Activated naive CD8-positive, alpha-beta T cell treated with anti-CD3 and anti-CD28 coated beads, Interleukin-2, amount 50 U/mL, for 16 hours (primary cell): ENCODE measurements around the gene ASF1B.

ENCODE experiments used
- DNase-seq: peaks from one replicate; pipeline ENCODE4 v3.0.0-alpha.2; 2020; ENCODE audit warnings: low read depth, low spot score

The ASF1B gene

GRCh38 chr19:14138576-14139265 is 2.3 kb upstream of the ASF1B start:
- no peak for DNase-seq

DNA sequence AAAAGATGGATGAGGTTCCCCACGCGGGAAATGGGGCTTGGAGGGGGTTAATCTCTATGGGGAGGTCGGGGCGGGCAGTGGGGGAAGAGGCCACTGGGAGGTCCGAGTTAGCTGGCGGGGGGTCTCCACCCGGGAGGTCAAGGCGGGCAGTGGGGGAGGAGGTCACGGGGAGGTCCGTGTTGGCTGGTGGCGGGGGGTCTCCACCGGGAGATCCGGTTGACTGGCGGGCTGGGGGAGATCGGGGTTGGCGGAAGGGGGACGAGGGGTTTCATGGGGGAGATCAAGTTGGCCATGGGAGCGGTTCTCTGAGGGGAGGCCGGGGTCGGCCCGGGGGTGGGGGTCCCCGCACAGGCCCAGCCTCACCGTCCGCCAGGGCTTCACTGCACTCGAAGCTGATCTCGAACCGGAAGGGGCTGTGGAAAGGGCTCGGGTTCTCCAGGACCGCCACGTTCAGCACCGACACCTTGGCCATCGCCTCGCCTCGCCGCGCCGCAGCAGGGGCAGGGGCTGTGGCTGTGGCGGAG is 342 bp downstream of the ASF1B start:
- DNase-seq: no peak

GRCh38 chr19:14135355-14135754 is 1.0 kb downstream of the ASF1B start:
- DNase-seq: no peak

DNA sequence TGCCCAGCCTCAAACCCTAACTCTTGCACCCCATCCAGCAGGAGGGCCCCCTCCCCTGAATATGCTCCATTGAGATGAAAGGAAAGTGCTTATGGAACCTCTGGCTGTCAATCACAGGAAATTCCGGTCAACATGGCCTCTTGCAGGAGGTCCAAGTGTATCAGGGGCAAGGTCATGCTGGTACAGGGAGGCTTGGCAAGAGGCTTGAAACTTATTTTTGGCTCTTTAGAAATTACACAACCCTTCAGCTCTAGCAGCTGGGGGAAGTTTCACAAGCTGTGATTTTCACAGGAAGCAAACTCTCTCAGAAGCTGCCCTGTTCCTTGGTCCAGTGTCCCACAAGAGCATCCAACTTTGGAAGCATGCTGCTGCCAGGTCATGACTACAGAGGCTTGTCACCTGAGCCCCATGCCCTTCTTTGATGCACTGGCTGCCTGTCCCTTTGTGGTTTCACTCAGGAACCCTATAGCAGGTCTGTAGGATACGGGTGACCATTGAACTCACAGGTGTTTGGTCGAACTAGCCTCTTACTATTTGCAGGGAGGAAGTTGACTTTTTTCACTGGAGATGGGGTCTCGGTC is 8.4 kb downstream of the ASF1B start:
- no peak for DNase-seq

- DNase-seq: no peak
Measured at GRCh38 chr19:14127176-14127575, 9.2 kb downstream of the ASF1B start.

- no peak for DNase-seq
Measured at GRCh38 chr19:14122924-14123323, 13.5 kb downstream of the ASF1B start.

GRCh38 chr19:14120497-14120780 is 15.9 kb downstream of the ASF1B start:
- DNase-seq: no peak

DNA sequence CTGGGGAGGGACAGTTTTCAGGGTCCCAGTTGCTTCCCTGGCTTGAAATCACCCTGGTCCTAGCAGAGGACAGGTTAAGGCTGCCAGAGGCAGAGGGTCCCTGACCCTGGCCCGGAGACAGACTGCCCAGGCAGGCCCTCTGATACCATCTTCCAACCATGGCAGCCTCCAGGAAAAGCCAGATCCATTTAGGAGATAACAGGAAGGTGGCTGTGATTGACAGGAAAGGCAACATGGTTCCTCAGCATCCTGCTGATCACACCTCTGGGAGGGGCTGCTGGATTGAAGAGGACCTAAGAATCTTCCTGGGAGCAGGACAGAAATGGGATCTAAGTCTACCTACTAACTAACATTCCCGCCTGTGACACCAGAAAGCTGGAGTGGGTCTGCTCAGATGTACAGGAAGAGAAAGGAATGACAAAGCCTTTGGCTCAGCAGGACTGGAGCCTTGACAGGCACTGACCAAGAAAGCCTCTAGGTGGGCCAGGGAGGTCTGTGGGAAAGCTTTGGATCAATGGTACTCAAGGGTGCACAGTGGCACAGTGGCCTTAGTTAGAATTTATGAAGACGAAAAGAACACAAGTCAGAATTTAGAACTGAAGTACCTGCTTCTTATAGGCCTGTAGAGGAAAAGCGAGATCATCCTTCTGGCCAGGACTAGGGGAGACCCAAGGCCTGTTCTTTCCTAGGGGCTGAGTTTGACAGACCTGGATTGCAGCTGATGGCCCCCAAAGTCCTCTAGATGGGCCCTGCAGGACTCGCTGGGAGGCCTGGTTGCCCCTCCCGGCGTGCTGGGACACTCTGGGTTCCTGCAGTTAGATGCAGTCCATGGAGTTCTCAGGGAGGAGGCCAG is 16.5 kb downstream of the ASF1B start:
- DNase-seq: no peak

DNA sequence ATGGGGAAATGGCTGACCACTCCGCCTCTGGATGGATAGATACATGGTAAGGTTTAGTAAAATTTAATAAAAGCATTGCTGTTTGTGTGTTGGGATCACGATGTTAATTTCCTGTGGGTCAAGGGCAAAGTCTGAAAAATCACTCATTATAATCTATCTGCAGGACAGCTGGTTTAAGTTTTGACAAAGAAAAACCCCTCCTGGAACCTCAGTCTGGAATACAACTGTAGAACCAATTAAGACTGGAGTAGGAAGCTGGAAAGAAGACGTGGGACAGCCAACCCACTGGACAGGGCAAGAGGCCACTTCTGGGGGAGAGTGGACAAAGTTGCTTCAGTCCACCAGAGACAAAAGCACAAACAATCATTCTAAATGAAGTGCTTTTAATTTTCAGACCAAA is 17.2 kb downstream of the ASF1B start:
- DNase-seq: no peak

- no peak for DNase-seq
Measured at GRCh38 chr19:14118165-14119051, 18.0 kb downstream of the ASF1B start.

DNA sequence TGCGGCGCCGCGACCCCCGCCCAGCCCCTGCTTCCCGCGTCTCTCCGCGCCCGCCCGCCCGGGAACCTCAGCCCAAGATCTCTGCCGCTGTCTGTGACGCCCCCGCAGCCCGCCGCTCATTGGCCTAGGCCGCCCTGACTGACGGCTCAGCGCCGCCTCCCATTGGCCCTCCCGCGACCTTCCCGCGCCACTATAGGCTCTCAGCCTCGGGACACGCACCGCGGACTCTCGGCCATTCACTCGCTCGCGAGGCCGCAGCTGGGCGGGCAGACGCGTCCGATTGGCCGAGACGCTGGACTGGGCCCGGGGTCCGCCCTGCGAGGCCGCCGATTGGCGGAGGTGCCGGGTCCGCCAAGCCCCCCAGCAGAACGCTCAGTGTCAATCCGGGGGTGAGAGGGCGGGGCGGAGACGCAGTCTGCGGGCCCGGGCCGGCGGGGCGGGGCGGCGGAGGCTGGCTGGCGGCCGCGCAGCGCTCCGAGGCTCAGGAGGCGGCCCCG is 18.7 kb downstream of the ASF1B start, which contains the start of gene PRKACA:
TSS of gene PRKACA (minus strand) at position 95 of the 497 bp plus-strand sequence. CDS start 215 bp downstream, outside the sequence.
- DNase-seq: peak; percentile 95

GRCh38 chr19:14116918-14117578 is 19.3 kb downstream of the ASF1B start:
- DNase-seq: no peak

DNA sequence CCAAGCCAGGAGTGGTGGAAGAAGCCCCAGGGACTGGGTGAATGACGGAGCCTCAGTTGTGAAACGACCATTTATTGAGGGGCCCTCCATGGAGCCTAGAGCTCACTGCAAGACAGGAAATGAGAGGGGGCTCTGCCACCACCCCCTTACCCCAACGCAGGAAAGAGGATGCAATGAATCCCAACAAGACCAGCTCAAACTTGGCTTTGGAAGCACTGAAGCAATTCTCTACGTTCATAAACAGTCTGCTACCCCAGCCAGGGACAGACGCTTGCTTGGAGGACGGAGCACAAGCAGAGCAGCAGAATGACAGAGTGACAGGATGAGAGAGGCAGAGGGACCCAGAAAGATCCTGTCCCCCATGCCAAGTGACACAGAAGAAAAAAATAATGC is 19.9 kb downstream of the ASF1B start:
- DNase-seq: no peak

- no peak for DNase-seq
Measured at GRCh38 chr19:14115756-14116155, 20.6 kb downstream of the ASF1B start.

DNA sequence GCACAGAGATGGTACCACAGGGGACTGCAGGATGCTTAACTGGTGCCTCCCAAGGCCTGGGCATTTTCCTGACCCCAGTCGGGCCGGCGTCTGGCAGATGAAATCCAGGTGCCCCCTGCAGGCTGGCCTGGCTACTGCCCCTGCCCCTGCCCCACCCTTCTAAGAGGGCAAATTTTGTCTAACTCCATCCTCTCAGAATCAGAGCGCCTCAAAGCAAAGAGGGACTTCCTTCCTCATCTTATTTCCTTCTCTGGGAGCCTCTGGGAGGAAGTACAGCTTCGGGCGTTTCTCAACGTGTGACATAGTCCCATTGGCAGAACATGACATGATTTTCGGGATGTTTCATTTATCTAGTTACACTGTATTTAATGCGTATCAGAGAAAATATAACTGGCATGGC is 21.5 kb downstream of the ASF1B start:
- DNase-seq: peak; percentile 25

DNA sequence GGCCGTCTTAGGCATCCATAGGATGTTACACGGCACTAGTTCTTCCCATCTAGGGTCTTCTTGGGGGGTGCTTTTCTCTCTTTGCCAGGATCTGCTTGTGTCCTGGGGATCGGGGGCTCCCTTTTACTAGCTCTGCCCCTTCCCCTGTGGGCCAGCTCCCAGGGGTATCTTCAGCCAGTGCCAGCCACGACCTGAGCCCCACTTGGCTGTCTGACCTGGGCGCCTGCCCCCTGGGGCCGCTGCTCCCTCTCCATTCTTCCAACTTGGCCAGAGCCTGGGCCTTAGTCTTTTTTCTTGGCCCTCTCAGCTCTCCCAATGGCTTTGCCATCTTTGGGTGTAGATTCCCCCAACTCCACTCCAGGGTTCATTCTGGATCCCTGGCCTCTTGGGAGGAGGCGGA is 21.9 kb downstream of the ASF1B start:
- no peak for DNase-seq

- no peak for DNase-seq
Measured at GRCh38 chr19:14113762-14114414, 22.5 kb downstream of the ASF1B start.

DNA sequence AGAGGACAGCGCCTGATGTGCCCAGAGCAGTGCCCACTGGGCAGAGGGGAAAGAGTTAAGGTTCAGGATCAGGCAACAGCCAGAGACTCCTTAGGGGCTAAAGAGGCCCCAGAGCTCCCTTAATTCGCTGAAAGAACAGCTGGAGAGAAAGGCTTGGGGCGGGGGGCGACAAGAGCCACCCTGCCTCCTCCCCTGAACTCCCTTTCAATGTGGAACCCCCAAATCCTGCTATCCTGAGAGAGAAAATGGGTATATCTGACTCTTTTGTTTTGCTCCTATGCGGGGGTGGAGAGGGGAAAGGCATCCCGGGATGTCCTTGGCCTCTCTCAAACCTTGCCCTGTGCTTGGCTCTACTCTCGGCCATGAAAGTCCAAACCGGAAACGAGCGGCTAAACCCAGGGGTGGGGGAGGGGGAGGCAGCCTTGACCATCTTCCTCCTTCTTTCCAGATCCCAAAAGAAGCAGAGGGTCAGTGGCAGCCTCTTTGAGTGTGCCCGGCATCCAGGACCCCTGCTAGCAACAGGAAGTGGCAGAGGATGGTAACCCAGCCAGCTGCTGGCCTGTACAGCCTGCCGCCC is 23.5 kb downstream of the ASF1B start:
- DNase-seq: no peak

DNA sequence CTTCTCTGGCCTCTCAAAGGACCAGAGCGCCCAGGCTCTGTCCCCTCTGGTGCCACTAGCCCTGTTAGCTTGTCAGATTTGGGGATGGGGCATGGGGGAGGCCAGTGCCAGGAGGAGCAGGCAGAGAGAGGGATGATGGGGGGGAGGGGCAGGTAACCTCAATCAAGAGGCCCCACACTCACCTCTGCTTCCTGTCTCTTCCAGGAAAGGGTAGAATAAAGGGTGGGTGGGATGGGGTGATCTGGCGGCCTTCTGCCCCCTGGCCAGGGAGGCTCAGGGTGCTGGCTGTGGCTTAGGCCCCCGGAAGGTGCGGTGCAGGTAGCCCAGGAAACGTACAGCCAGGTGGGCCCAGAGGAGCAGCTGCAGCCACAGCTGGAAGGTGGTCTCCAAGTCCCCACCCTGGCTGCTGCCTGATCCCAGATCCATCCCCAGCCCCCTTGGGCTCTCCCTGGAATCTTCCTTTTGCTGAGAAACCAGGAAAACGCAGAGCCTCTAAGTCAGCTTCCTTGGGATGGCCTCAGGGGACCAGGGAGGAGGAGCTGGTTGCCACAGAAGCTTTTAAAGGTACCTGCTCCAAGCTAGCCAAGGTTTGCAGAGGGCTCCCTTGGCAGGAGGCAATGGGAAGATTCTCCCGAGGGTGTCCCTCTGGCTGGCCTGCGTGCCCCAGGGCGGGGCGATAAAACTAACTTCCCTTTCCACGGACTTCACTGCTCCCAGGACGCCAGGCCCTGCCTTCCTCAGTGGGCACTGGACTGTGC is 24.2 kb downstream of the ASF1B start:
- DNase-seq: no peak
